Activated CD8-positive, alpha-beta T cell treated with anti-CD3 and anti-CD28 coated beads for 36 hours (primary cell): ENCODE results near the gene SMAD3. TPM values are rescaled to one million over a fixed set of nuclear protein-coding genes. Genes with fewer than 3 reads are reported as not detected.

Source experiments
- ATAC-seq: fragments of 200-7000 bp; cut with Tn5 transposase; one replicate; pipeline ENCODE4 v1.10.0; 2021; ENCODE audit warnings: mild to moderate bottlenecking, moderate library complexity
- CTCF ChIA-PET: fragments of 350-600 bp; sonication (Branson Sonifier 250); formaldehyde crosslinking; loops from one replicate; lab custom pipeline; 2021; ENCODE audit warnings: antibody characterized with exemption; lab: Charles Lee
- POLR2A ChIA-PET: fragments of 350-600 bp; sonication (Branson Sonifier 250); formaldehyde crosslinking; loops from one replicate; lab custom pipeline; 2021; ENCODE audit warnings: antibody characterized with exemption; lab: Charles Lee
- DNase-seq: peaks from one replicate; pipeline ENCODE4 v3.0.0-alpha.2; 2020
- H3K27ac Mint-ChIP-seq: one replicate; pipeline ENCODE4 v1.8.0; 2021; ENCODE audit warnings: mild to moderate bottlenecking, mixed read lengths
- H3K27me3 Mint-ChIP-seq: one replicate; pipeline ENCODE4 v1.8.0; 2021; ENCODE audit warnings: mixed read lengths
- H3K36me3 Mint-ChIP-seq: one replicate; pipeline ENCODE4 v1.8.0; 2021; ENCODE audit warnings: low read depth, mixed read lengths
- H3K4me1 Mint-ChIP-seq: one replicate; pipeline ENCODE4 v1.8.0; 2021; ENCODE audit warnings: low read depth, mixed read lengths
- H3K4me3 Mint-ChIP-seq: one replicate; pipeline ENCODE4 v1.8.0; 2021; ENCODE audit warnings: mild to moderate bottlenecking, moderate library complexity, mixed read lengths
- H3K9me3 Mint-ChIP-seq: one replicate; pipeline ENCODE4 v1.8.0; 2021; ENCODE audit warnings: mixed read lengths
- CTCF ChIP-seq: fragments of 200-600 bp; IDR thresholded peaks from one replicate; pipeline ENCODE4 v1.8.0; 2022; ENCODE audit warnings: antibody characterized with exemption, mild to moderate bottlenecking
- intact Hi-C: fragments of 100-400 bp; cut with micrococcal nuclease; formaldehyde crosslinking; loops from one replicate; pipeline ENCODE4 v1.10.0; 2022
- total RNA-seq, 2 experiments: library from RNA; stranded (reverse); gene quantifications; one replicate each; pipeline ENCODE4 v1.2.3, GENCODE V29; 2021

SMAD3 gene
- total RNA-seq, 2 experiments from 2014 or later: 22.3 to 24.7 TPM

GRCh38 chr15:67227431-67227830, 162.0 kb downstream of the SMAD3 start:
- intact Hi-C loops: no loop called here
- H3K4me1 Mint-ChIP-seq: peaks cover 7% of the 10 kb centered on the region
- TF ChIP-seq CTCF: no peak
- H3K27ac Mint-ChIP-seq: no peak overlapping the region
- no peaks in the 10 kb centered on the region for H3K9me3 Mint-ChIP-seq
- DNase-seq (no peak), ATAC-seq (no peak)
- ChIA-PET CTCF (no interaction called here), POLR2A (interaction anchor here (1.3 kb wide), 1 partner anchor 93 kb away, joined by 4 read pairs; no protein-coding TSS in a partner anchor)
- no peaks in the 10 kb centered on the region for H3K27me3 Mint-ChIP-seq
- no peak overlapping the region for H3K4me3 Mint-ChIP-seq
- H3K36me3 Mint-ChIP-seq: peaks cover 34% of the 10 kb centered on the region

GRCh38 chr15:67227846-67228245, 162.4 kb downstream of the SMAD3 start:
- Mint-ChIP-seq H3K4me1 (peaks cover 7% of the 10 kb centered on the region), H3K9me3 (no peaks in the 10 kb centered on the region), H3K4me3 (no peak overlapping the region), H3K27me3 (no peaks in the 10 kb centered on the region), H3K36me3 (peaks cover 38% of the 10 kb centered on the region), H3K27ac (no peak overlapping the region)
- intact Hi-C loops: no loop called here
- ChIA-PET POLR2A (interaction anchor here (1.3 kb wide), 1 partner anchor 93 kb away, joined by 4 read pairs; no protein-coding TSS in a partner anchor), CTCF (no interaction called here)
- no peak for ATAC-seq
- TF ChIP-seq CTCF: no peak
- no peak for DNase-seq

DNA sequence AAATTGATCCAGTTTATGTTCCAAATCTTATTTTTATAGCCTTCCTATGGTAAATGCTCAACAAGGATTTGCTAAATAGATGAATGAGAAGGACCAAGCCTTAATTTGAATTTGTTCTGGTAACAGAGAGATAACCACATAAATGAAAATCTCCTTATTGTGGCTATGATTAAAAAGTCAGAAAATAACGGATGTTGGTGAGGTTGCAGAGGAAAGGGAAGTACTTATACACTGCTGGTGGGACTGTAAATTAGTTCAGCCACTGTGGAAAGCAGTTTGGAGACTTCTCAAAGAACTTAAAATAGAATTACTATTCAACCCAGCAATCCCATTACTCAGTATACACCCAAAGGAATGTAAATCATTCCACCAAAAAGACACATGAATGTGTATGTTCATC, 162.9 kb downstream of the SMAD3 start:
- DNase-seq: no peak
- TF ChIP-seq CTCF: no peak
- peaks cover 42% of the 10 kb centered on the region for H3K36me3 Mint-ChIP-seq
- H3K4me3 Mint-ChIP-seq: no peak overlapping the region
- ATAC-seq: no peak
- H3K27me3 Mint-ChIP-seq: no peaks in the 10 kb centered on the region
- peaks cover 7% of the 10 kb centered on the region for H3K4me1 Mint-ChIP-seq
- intact Hi-C loops: no loop called here
- CTCF ChIA-PET: no interaction called here
- no peaks in the 10 kb centered on the region for H3K9me3 Mint-ChIP-seq
- H3K27ac Mint-ChIP-seq: no peak overlapping the region
- POLR2A ChIA-PET: no interaction called here

GRCh38 chr15:67230504-67230903, 165.1 kb downstream of the SMAD3 start:
- peaks cover 7% of the 10 kb centered on the region for H3K4me1 Mint-ChIP-seq
- DNase-seq (no peak), ATAC-seq (no peak)
- H3K27ac Mint-ChIP-seq: no peak overlapping the region
- intact Hi-C loops: no loop called here
- H3K9me3 Mint-ChIP-seq: no peaks in the 10 kb centered on the region
- POLR2A ChIA-PET: interaction anchor here (0.7 kb wide), 1 partner anchor 221 kb away, joined by 4 read pairs; no protein-coding TSS in a partner anchor
- H3K27me3 Mint-ChIP-seq: no peaks in the 10 kb centered on the region
- peaks cover 55% of the 10 kb centered on the region for H3K36me3 Mint-ChIP-seq
- TF ChIP-seq CTCF: no peak
- H3K4me3 Mint-ChIP-seq: no peak overlapping the region
- CTCF ChIA-PET: interaction anchor here (1.6 kb wide), 1 partner anchor 10 kb away, joined by 6 read pairs; no protein-coding TSS in a partner anchor

- peaks cover 7% of the 10 kb centered on the region for H3K4me1 Mint-ChIP-seq
- intact Hi-C loops: no loop called here
- no peak for DNase-seq
- H3K27ac Mint-ChIP-seq: no peak overlapping the region
- H3K27me3 Mint-ChIP-seq: no peaks in the 10 kb centered on the region
- no peak for ATAC-seq
- H3K36me3 Mint-ChIP-seq: peaks cover 53% of the 10 kb centered on the region
- H3K9me3 Mint-ChIP-seq: no peaks in the 10 kb centered on the region
- ChIA-PET POLR2A (no interaction called here), CTCF (no interaction called here)
- TF ChIP-seq CTCF: no peak
- H3K4me3 Mint-ChIP-seq: no peak overlapping the region
These were observed 167.2 kb downstream of the SMAD3 start for GRCh38 chr15:67232591-67232990.
